AG10803 (cell line): ENCODE results near the gene PLOD3.
"Not testable (repeated sequence)": the region's sequence is repeated elsewhere in the genome, so short reads cannot be mapped to it uniquely, and the experiment has no call there.

Experiments
- DNase-seq: peaks from one replicate; pipeline ENCODE4 v3.0.0; 2010; ENCODE audit warnings: low read depth
- H3K4me3 ChIP-seq: 2 replicates; pipeline ENCODE4 v1.5.1; 2011; ENCODE audit warnings: mild to moderate bottlenecking, low read length, control low read depth
- CTCF ChIP-seq: conservative IDR thresholded peaks from 2 replicates; pipeline ENCODE4 v1.5.1; 2011; ENCODE audit warnings: mild to moderate bottlenecking, low read length, control low read depth, inconsistent platforms

The PLOD3 gene

DNA sequence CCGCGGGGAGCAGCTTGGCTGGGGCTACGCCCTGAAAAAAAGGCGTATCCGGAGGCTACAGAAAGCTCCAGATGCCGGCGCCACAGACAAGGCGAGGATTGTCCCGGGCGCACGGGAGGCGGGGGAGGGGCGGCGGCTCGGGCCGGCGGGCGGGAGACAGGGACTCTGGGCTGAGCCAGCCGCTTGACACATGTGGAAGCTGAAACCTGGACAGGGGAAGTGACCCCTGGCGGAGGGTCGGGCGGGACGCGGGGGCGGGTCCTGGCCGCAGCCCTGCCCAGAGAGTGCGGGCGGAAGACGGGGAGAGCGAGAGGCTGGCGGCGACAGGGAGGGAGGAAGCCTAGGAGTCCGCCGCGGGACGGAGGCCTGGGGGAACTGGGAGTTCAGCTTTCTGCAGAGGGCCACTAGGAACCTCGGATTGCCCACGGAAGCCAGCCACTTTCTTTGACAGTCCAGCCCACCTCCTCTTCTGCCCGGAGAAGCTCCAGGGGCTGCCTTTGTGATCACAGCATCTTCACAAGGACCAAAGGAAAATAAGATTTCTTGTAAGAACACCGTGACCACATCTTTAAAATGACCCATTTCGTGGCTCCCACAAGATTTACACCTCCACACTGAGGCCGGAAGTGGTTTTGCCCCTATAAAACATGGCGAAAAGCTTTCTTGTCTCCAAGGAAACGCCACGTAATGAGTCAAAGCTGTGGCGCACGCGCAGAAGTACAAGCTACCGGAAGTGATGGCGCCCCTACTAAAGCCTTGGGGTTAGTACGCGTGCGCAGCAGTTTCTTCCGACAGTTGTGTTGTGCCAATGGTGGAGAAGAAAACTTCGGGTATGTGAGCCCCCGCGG is at the start of gene PLOD3, which contains the start of gene ZNHIT1:
TSS of gene PLOD3 (minus strand) at position 194 of the 848 bp plus-strand sequence. CDS start 307 bp downstream, outside the sequence.
TSS of gene ZNHIT1 (plus strand) at position 778 of the 848 bp plus-strand sequence. CDS start at position 809, 31 bp downstream.
- peak; percentile 0; the same call in 1 of the 2 replicates for TF ChIP-seq CTCF
- H3K4me3 ChIP-seq = peak within 1 kb of the TSS; percentile 76
- peak; percentile 97 for DNase-seq

DNA sequence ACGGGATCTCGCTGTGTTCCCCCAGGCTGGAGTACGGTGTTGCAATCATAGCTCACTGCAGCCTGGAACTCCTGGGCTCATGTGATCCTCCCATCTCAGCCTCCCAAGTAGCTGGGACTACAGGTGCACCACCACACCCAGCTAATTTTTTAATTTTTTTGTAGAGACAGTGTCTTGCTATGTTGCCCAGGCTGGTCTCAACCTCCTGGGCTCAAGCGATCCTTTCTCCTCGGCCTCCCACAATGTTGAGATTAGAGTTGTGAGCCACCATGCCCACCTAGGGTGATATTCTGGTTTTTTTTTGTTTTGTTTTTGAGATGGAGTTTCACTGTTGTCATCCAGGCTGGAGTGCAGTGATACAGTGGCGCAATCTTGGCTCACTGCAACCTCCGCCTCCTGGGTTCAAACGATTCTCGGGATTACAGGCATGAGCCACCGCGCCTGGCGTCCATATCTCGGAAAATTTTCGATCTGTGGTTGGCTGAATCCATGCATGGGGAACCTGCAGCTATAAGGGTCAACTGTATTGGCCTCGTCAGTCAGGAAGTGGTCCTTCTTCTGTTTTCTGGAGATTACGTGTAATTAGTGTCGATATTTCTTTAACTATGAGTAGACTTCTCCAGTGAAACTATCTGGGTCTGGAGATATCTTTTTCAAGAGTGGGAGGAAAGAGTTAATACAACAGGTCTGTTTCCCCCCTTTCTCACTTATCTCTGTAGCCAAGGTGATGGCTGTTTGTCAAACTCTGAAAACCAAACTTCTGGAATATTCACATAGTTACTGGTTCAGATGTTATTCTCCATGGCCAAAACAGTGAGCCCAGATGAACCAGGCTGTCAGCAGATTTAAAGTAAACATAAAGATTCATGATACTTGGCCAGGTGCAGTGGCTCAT is 48.5 kb upstream of the PLOD3 start:
- no peak for TF ChIP-seq CTCF
- DNase-seq = no peak
- H3K4me3 ChIP-seq = no peak overlapping the region

- H3K4me3 ChIP-seq, DNase-seq: not testable (repeated sequence)
Observed at GRCh38 chr7:101264102-101264706, 46.8 kb upstream of the PLOD3 start.

GRCh38 chr7:101258243-101258731 is 40.9 kb upstream of the PLOD3 start:
- H3K4me3 ChIP-seq = no peak overlapping the region
- DNase-seq = peak; percentile 46
- no peak for TF ChIP-seq CTCF

- DNase-seq = no peak
- no peak for TF ChIP-seq CTCF
Observed at GRCh38 chr7:101255796-101256195, 38.4 kb upstream of the PLOD3 start.

DNA sequence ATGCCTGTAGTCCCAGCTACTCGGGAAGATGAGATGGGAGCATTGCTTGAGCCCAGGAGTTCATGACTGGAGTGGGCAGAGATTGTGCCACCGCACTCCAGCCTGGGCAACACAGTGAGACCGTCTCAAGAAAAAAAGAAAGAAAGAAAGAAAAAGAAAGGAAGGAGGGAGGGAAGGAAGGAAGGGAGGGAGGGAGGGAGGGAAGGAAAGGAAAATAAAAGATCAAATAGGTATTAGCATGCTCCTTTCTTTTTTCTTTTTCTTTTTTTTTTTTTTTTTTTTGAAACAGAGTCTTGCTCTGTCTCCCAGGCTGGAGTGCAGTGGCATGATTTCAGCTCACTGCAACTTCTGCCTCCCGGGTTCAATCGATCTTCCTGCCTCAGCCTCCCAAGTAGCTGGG is 35.8 kb upstream of the PLOD3 start:
- H3K4me3 ChIP-seq, DNase-seq: not testable (repeated sequence)

More at GRCh38 chr7:101255796-101256195, 38.4 kb upstream of the PLOD3 start:
- H3K4me3 ChIP-seq = no peak overlapping the region

DNA sequence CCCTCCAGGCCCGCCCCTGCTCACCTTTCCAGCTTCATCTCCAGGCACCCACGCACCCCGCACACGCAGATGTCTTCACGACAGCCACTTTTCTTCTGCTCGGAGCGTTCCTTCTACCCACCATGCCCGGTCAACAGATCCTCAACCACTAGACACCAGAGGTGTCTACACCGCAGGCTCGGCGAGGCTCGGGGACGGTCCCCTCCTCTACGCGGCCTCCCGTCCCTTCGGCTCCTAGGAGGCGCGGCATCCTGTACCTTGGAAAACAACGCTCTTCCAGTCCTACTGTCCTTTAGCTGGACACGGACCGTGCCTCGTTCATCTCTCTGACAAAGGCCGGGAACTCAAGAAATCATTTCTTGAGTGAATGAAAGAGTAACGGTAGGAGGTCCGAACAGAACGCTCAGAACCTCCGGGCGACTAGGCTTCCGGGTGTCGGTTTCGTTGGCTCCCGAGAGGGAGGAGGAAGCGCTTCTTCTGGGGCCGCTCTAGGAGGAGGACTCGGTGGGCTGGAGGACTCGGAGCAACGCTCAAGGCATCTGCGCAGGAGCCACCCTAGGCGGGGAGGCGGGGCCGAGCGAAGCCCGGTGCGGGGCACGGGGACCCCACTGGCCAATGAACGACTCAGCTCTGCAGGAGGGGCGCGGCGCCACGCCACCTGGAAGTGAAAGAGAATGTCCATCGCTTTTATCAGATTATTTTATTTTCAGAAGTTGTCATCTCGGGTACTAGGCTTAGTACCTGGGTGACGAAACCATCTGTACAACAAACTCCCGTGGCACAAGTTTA is 34.7 kb upstream of the PLOD3 start:
- H3K4me3 ChIP-seq = peak overlapping the region; percentile 98
- DNase-seq = peak; percentile 98
- TF ChIP-seq CTCF = no peak
